ENCODE results near the gene FMO5. TPM values are rescaled to one million over a fixed set of nuclear protein-coding genes. Genes with fewer than 3 reads are reported as not detected.
A peak's percentile ranks its signal among the peaks of the same experiment; 100 is the strongest.

Gene FMO5
- total RNA-seq (2014; rRNA removed) (2.8 and 3.2 TPM in 2 replicates), Bru-seq, nascent RNA (percentile 42 among the genes with signal in this experiment), BruChase-seq, experiment 1, labeled RNA remaining after a 6-hour chase (percentile 41 among the genes with signal in this experiment), BruChase-seq, experiment 2, labeled RNA remaining after a 2-hour chase (percentile 43 among the genes with signal in this experiment)
- long read RNA-seq, partial matches to known transcripts, result 3 of 14 reads
- long read RNA-seq, other reads (novel, unspliced or antisense), result 10 of 14 reads

- no peaks in the 10 kb centered on the region for H3K4me1 ChIP-seq (ENCODE audit: insufficient read depth, low read length)
- H3F3A ChIP-seq (ENCODE audit: low read length, unreplicated experiment), result no peaks in the 10 kb centered on the region
- BruUV-seq (replicated peaks), result no TSS peak
- DNase-seq (peak; percentile 82), ATAC-seq (peak; percentile 98)
- ChIA-PET POLR2A (ENCODE audit: unreplicated experiment) (no interaction called here), CTCF (interaction anchor here (1.3 to 1.6 kb wide), 2 partner anchors 12 to 17 kb away, joined by 7 to 9 read pairs; partner anchors contain the start of gene CHD1L)
- no peaks in the 10 kb centered on the region for H4K20me1 ChIP-seq (ENCODE audit: low read length)
- no peaks in the 10 kb centered on the region for H3K27me3 ChIP-seq (ENCODE audit: low read length)
- H3K27ac ChIP-seq (ENCODE audit: low read length), result peak within 1 kb of the TSS; percentile 9; the same call in 1 of the 2 replicates
- no peaks in the 10 kb centered on the region for H3K79me2 ChIP-seq (ENCODE audit: low read length)
- H3K9me3 ChIP-seq (ENCODE audit: low read length), result no peaks in the 10 kb centered on the region
- peak within 1 kb of the TSS; percentile 85 for H3K4me3 ChIP-seq (ENCODE audit: low read length)
- intact Hi-C loops (cut with micrococcal nuclease), result no loop called here
- no peaks in the 10 kb centered on the region for H3K36me3 ChIP-seq (ENCODE audit: low read depth, low read length)
- H3K9ac ChIP-seq (ENCODE audit: low read length), result peak within 1 kb of the TSS; percentile 35
- peak within 1 kb of the TSS; percentile 85 for H3K4me2 ChIP-seq (ENCODE audit: low read length)
- H3K9me2 ChIP-seq (replicated peaks; ENCODE audit: low read length), result no peaks in the 10 kb centered on the region
- peak within 1 kb of the TSS; percentile 97 for H2AFZ ChIP-seq (ENCODE audit: low read length)
- TF ChIP-seq CTCF (conservative IDR thresholded peaks at IDR 0.05; ENCODE audit: low read depth, low read length) (0 out of 2 replicates have a peak, but pooled peaks have one; percentile 20), EZH2phosphoT487 (IDR thresholded peaks at IDR 0.05; ENCODE audit: borderline replicate concordance, low read length) (no peak)
These were observed at the start of gene FMO5 for GRCh38 chr1:147225193-147225730. FMO5 (minus strand) TSS chr1:147225339; CDS start chr1:147225029, 310 bp downstream.

GRCh38 chr1:147273409-147274336, 48.5 kb upstream of the FMO5 start:
- H3K4me3 ChIP-seq (ENCODE audit: low read length), result peak overlapping the region; percentile 26
- H3K4me2 ChIP-seq (ENCODE audit: low read length), result peak overlapping the region; percentile 59
- CTCF ChIA-PET, result interaction anchor here (0.5 to 1.3 kb wide), 7 partner anchors 18 to 222 kb away, joined by 3 to 33 read pairs (median 4); no protein-coding TSS in a partner anchor
- POLR2A ChIA-PET (ENCODE audit: unreplicated experiment), result interaction anchor here (0.6 kb wide), 1 partner anchor 105 kb away, joined by 5 read pairs; no protein-coding TSS in a partner anchor
- no peak overlapping the region for H3K9ac ChIP-seq (ENCODE audit: low read length)
- ATAC-seq (peak; percentile 82), DNase-seq (peak; percentile 92)
- no peak overlapping the region for H2AFZ ChIP-seq (ENCODE audit: low read length)
- H3K27ac ChIP-seq (ENCODE audit: low read length), result peak overlapping the region; percentile 41
- BruUV-seq (replicated peaks), result no TSS peak
- peak; percentile 90 for TF ChIP-seq CTCF (conservative IDR thresholded peaks at IDR 0.05; ENCODE audit: low read depth, low read length)
- no peak for TF ChIP-seq EZH2phosphoT487 (IDR thresholded peaks at IDR 0.05; ENCODE audit: borderline replicate concordance, low read length)
- no peaks in the 10 kb centered on the region for H3K9me2 ChIP-seq (replicated peaks; ENCODE audit: low read length)
- H4K20me1 ChIP-seq (ENCODE audit: low read length), result no peaks in the 10 kb centered on the region
- peaks cover 62% of the 10 kb centered on the region for H3K36me3 ChIP-seq (ENCODE audit: low read depth, low read length)
- intact Hi-C loops (cut with micrococcal nuclease), result loop anchor here (1.0 to 10.0 kb wide), 5 partner anchors 19 to 621 kb away; no protein-coding TSS in a partner anchor
- H3K9me3 ChIP-seq (ENCODE audit: low read length), result no peaks in the 10 kb centered on the region
- no peaks in the 10 kb centered on the region for H3K79me2 ChIP-seq (ENCODE audit: low read length)
- no peaks in the 10 kb centered on the region for H3K27me3 ChIP-seq (ENCODE audit: low read length)
- peaks cover 30% of the 10 kb centered on the region for H3K4me1 ChIP-seq (ENCODE audit: insufficient read depth, low read length)
- peaks cover 7% of the 10 kb centered on the region for H3F3A ChIP-seq (ENCODE audit: low read length, unreplicated experiment)
